Left ventricle myocardium inferior (tissue), 1 donor: ENCODE results near the gene AUTS2. TPM values are rescaled to one million over a fixed set of nuclear protein-coding genes. Genes with fewer than 3 reads are reported as not detected.

ENCODE experiments used
- DNase-seq: peaks from one replicate; pipeline ENCODE4 v3.0.0-alpha.2; 2020
- H3K27ac ChIP-seq: fragments of 200-600 bp; replicated peaks from 2 replicates; pipeline ENCODE4 v1.8.0; 2021
- H3K27me3 ChIP-seq: fragments of 200-600 bp; 2 replicates; pipeline ENCODE4 v1.8.0; 2021; ENCODE audit warnings: low read depth
- H3K36me3 ChIP-seq: fragments of 200-600 bp; 2 replicates; pipeline ENCODE4 v1.8.0; 2021
- H3K4me1 ChIP-seq: fragments of 200-600 bp; 2 replicates; pipeline ENCODE4 v1.8.0; 2021
- H3K4me3 ChIP-seq: fragments of 200-600 bp; 2 replicates; pipeline ENCODE4 v1.8.0; 2021; ENCODE audit warnings: mild to moderate bottlenecking, moderate library complexity
- H3K9me3 ChIP-seq: fragments of 200-600 bp; replicated peaks from 2 replicates; pipeline ENCODE4 v1.8.0; 2021
- CTCF ChIP-seq: fragments of 200-600 bp; IDR thresholded peaks from 2 replicates; pipeline ENCODE4 v1.8.0; 2021; ENCODE audit warnings: antibody characterized with exemption, mild to moderate bottlenecking, borderline replicate concordance
- intact Hi-C: fragments of 100-400 bp; cut with micrococcal nuclease; formaldehyde crosslinking; loops from one replicate; pipeline ENCODE4 v1.11.0; 2022
- total RNA-seq: library from RNA; stranded (reverse); fragmentation: NEBNext Ultra II Directional; extraction: Animal tissue kit (Norgen Biotek cat#: 25700); gene quantifications from one replicate; pipeline ENCODE4 v1.2.1, GENCODE V29; 2021
- donor health status: DM: no; HTN: yes; CAD: no; lungs with severe emphysema.

AUTS2 gene
- total RNA-seq, 1 donor from 2014 or later = 10.5 TPM

- no peak overlapping the region for H3K27ac ChIP-seq
- H3K36me3 ChIP-seq = no peaks in the 10 kb centered on the region
- no peaks in the 10 kb centered on the region for H3K27me3 ChIP-seq
- no peaks in the 10 kb centered on the region for H3K9me3 ChIP-seq
- intact Hi-C loops = no loop called here
- peaks cover 30% of the 10 kb centered on the region for H3K4me1 ChIP-seq
- no peak overlapping the region for H3K4me3 ChIP-seq
- DNase-seq = no peak
- no peak for TF ChIP-seq CTCF
Measured at GRCh38 chr7:70029993-70030392, 431.7 kb downstream of the AUTS2 start.

- TF ChIP-seq CTCF = no peak
- no peaks in the 10 kb centered on the region for H3K27me3 ChIP-seq
- no peak overlapping the region for H3K27ac ChIP-seq
- intact Hi-C loops = no loop called here
- H3K36me3 ChIP-seq = no peaks in the 10 kb centered on the region
- no peak overlapping the region for H3K4me3 ChIP-seq
- H3K4me1 ChIP-seq = peaks cover 28% of the 10 kb centered on the region
- H3K9me3 ChIP-seq = no peaks in the 10 kb centered on the region
- DNase-seq = no peak
Measured at GRCh38 chr7:70030745-70031144, 432.5 kb downstream of the AUTS2 start.

- Histone ChIP-seq H3K36me3 (no peaks in the 10 kb centered on the region), H3K27ac (no peak overlapping the region), H3K4me3 (no peak overlapping the region), H3K27me3 (no peaks in the 10 kb centered on the region), H3K4me1 (peaks cover 28% of the 10 kb centered on the region), H3K9me3 (no peaks in the 10 kb centered on the region)
- intact Hi-C loops = no loop called here
- DNase-seq = no peak
- no peak for TF ChIP-seq CTCF
Measured at GRCh38 chr7:70031245-70031644, 433.0 kb downstream of the AUTS2 start.

- no peak overlapping the region for H3K4me3 ChIP-seq
- no peaks in the 10 kb centered on the region for H3K9me3 ChIP-seq
- intact Hi-C loops = no loop called here
- H3K36me3 ChIP-seq = no peaks in the 10 kb centered on the region
- H3K4me1 ChIP-seq = peaks cover 25% of the 10 kb centered on the region
- H3K27ac ChIP-seq = no peak overlapping the region
- no peak for DNase-seq
- no peaks in the 10 kb centered on the region for H3K27me3 ChIP-seq
- no peak for TF ChIP-seq CTCF
Measured at GRCh38 chr7:70032649-70033048, 434.4 kb downstream of the AUTS2 start.

GRCh38 chr7:70033226-70033625 is 435.0 kb downstream of the AUTS2 start:
- Histone ChIP-seq H3K9me3 (no peaks in the 10 kb centered on the region), H3K27me3 (no peaks in the 10 kb centered on the region), H3K36me3 (no peaks in the 10 kb centered on the region), H3K4me3 (no peak overlapping the region), H3K4me1 (peaks cover 25% of the 10 kb centered on the region), H3K27ac (no peak overlapping the region)
- no peak for TF ChIP-seq CTCF
- intact Hi-C loops = no loop called here
- DNase-seq = no peak

- intact Hi-C loops = no loop called here
- Histone ChIP-seq H3K9me3 (no peaks in the 10 kb centered on the region), H3K27me3 (no peaks in the 10 kb centered on the region), H3K27ac (no peak overlapping the region), H3K36me3 (no peaks in the 10 kb centered on the region), H3K4me1 (peaks cover 25% of the 10 kb centered on the region), H3K4me3 (no peak overlapping the region)
- DNase-seq = no peak
- no peak for TF ChIP-seq CTCF
Measured at GRCh38 chr7:70034999-70035398, 436.7 kb downstream of the AUTS2 start.
